ENCODE measurements around the gene CRY2. TPM values are rescaled to one million over a fixed set of nuclear protein-coding genes. Genes with fewer than 3 reads are reported as not detected.

Gene CRY2
- total and polyA plus RNA-seq, 10 of the 15 experiments (the other 5 are each of a cell fraction or from before 2014, with no cell fraction given) = 1.2 to 14.7 (median 8.1) TPM

DNA sequence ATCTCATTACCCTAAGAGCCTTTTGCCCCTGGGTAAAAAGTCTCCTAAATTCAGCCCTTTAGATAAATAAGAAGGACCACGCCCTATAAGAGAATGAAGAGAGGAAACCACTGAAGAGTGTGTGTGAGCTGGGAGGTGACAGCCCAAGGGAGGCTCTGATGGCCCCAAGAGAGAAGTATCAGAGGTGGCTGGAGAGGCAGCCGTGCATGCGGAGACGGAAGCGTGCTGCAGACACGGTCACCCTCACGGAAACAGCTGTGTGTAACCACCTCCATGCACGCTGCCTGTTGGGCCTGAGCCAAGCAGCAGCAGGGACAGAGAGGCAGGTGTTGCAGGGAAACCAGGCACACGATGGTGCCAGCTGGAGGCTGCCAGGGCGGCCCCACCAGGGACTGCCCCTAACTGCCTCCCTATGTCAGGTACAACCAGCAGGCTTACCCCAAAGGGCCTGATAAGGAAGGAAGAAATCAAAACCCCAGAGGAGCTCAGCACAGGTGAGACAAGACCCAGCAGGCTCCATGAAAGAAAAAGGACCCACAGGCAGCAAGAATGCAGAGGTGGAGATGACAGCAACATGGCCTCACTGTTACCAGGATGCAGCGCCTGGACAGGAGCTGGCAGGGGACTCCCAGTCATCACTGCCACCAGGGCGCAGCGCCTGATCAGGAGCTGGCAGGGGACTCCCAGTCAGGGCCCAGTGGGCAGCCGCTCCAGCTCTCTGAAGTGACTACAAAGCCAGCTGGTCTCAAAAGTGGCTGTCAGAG is 82.9 kb downstream of the CRY2 start (continued):
- no peak for TF ChIP-seq MYC (IDR thresholded peaks at IDR 0.05; ENCODE audit: insufficient read depth, insufficient read length, insufficient replicate concordance, low read length, severe bottlenecking)
- TF ChIP-seq, protein P1, sequence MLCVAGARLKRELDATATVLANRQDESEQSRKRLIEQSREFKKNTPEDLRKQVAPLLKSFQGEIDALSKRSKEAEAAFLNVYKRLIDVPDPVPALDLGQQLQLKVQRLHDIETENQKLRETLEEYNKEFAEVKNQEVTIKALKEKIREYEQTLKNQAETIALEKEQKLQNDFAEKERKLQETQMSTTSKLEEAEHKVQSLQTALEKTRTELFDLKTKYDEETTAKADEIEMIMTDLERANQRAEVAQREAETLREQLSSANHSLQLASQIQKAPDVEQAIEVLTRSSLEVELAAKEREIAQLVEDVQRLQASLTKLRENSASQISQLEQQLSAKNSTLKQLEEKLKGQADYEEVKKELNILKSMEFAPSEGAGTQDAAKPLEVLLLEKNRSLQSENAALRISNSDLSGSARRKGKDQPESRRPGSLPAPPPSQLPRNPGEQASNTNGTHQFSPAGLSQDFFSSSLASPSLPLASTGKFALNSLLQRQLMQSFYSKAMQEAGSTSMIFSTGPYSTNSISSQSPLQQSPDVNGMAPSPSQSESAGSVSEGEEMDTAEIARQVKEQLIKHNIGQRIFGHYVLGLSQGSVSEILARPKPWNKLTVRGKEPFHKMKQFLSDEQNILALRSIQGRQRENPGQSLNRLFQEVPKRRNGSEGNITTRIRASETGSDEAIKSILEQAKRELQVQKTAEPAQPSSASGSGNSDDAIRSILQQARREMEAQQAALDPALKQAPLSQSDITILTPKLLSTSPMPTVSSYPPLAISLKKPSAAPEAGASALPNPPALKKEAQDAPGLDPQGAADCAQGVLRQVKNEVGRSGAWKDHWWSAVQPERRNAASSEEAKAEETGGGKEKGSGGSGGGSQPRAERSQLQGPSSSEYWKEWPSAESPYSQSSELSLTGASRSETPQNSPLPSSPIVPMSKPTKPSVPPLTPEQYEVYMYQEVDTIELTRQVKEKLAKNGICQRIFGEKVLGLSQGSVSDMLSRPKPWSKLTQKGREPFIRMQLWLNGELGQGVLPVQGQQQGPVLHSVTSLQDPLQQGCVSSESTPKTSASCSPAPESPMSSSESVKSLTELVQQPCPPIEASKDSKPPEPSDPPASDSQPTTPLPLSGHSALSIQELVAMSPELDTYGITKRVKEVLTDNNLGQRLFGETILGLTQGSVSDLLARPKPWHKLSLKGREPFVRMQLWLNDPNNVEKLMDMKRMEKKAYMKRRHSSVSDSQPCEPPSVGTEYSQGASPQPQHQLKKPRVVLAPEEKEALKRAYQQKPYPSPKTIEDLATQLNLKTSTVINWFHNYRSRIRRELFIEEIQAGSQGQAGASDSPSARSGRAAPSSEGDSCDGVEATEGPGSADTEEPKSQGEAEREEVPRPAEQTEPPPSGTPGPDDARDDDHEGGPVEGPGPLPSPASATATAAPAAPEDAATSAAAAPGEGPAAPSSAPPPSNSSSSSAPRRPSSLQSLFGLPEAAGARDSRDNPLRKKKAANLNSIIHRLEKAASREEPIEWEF (IDR thresholded peaks at IDR 0.05; ENCODE audit: insufficient replicate concordance, low read depth, low read length) = peak; percentile 96
- peak; percentile 89 for TF ChIP-seq MEF2A (IDR thresholded peaks at IDR 0.05; ENCODE audit: insufficient read depth, low read depth, low read length)
- no peak for TF ChIP-seq TAF1 (IDR thresholded peaks at IDR 0.05; ENCODE audit: borderline replicate concordance, low read depth, low read length)
- peak; percentile 80; the same call in 1 of the 2 replicates for TF ChIP-seq POLR2AphosphoS5 (IDR thresholded peaks at IDR 0.05; ENCODE audit: low read length)
- TF ChIP-seq GATAD2B (conservative IDR thresholded peaks at IDR 0.05; ENCODE audit: low read depth) = peak; percentile 97
- TF ChIP-seq, protein P2, sequence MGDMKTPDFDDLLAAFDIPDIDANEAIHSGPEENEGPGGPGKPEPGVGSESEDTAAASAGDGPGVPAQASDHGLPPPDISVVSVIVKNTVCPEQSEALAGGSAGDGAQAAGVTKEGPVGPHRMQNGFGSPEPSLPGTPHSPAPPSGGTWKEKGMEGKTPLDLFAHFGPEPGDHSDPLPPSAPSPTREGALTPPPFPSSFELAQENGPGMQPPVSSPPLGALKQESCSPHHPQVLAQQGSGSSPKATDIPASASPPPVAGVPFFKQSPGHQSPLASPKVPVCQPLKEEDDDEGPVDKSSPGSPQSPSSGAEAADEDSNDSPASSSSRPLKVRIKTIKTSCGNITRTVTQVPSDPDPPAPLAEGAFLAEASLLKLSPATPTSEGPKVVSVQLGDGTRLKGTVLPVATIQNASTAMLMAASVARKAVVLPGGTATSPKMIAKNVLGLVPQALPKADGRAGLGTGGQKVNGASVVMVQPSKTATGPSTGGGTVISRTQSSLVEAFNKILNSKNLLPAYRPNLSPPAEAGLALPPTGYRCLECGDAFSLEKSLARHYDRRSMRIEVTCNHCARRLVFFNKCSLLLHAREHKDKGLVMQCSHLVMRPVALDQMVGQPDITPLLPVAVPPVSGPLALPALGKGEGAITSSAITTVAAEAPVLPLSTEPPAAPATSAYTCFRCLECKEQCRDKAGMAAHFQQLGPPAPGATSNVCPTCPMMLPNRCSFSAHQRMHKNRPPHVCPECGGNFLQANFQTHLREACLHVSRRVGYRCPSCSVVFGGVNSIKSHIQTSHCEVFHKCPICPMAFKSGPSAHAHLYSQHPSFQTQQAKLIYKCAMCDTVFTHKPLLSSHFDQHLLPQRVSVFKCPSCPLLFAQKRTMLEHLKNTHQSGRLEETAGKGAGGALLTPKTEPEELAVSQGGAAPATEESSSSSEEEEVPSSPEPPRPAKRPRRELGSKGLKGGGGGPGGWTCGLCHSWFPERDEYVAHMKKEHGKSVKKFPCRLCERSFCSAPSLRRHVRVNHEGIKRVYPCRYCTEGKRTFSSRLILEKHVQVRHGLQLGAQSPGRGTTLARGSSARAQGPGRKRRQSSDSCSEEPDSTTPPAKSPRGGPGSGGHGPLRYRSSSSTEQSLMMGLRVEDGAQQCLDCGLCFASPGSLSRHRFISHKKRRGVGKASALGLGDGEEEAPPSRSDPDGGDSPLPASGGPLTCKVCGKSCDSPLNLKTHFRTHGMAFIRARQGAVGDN (IDR thresholded peaks at IDR 0.05) = peak; percentile 68
- TF ChIP-seq POLR2A (IDR thresholded peaks at IDR 0.05; ENCODE audit: low read depth, low read length) = peak; percentile 29; the same call in 1 of the 2 replicates
- TF ChIP-seq, protein P3, sequence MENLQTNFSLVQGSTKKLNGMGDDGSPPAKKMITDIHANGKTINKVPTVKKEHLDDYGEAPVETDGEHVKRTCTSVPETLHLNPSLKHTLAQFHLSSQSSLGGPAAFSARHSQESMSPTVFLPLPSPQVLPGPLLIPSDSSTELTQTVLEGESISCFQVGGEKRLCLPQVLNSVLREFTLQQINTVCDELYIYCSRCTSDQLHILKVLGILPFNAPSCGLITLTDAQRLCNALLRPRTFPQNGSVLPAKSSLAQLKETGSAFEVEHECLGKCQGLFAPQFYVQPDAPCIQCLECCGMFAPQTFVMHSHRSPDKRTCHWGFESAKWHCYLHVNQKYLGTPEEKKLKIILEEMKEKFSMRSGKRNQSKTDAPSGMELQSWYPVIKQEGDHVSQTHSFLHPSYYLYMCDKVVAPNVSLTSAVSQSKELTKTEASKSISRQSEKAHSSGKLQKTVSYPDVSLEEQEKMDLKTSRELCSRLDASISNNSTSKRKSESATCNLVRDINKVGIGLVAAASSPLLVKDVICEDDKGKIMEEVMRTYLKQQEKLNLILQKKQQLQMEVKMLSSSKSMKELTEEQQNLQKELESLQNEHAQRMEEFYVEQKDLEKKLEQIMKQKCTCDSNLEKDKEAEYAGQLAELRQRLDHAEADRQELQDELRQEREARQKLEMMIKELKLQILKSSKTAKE (IDR thresholded peaks at IDR 0.05; ENCODE audit: low read depth, poor library complexity, severe bottlenecking) = peak; percentile 50
- TF ChIP-seq TCF12 (IDR thresholded peaks at IDR 0.05; ENCODE audit: low read depth, low read length) = peak; percentile 99
- peak; percentile 92 for TF ChIP-seq SMAD1 (IDR thresholded peaks at IDR 0.05; ENCODE audit: low read depth, partially characterized antibody)
- TF ChIP-seq, protein P4, sequence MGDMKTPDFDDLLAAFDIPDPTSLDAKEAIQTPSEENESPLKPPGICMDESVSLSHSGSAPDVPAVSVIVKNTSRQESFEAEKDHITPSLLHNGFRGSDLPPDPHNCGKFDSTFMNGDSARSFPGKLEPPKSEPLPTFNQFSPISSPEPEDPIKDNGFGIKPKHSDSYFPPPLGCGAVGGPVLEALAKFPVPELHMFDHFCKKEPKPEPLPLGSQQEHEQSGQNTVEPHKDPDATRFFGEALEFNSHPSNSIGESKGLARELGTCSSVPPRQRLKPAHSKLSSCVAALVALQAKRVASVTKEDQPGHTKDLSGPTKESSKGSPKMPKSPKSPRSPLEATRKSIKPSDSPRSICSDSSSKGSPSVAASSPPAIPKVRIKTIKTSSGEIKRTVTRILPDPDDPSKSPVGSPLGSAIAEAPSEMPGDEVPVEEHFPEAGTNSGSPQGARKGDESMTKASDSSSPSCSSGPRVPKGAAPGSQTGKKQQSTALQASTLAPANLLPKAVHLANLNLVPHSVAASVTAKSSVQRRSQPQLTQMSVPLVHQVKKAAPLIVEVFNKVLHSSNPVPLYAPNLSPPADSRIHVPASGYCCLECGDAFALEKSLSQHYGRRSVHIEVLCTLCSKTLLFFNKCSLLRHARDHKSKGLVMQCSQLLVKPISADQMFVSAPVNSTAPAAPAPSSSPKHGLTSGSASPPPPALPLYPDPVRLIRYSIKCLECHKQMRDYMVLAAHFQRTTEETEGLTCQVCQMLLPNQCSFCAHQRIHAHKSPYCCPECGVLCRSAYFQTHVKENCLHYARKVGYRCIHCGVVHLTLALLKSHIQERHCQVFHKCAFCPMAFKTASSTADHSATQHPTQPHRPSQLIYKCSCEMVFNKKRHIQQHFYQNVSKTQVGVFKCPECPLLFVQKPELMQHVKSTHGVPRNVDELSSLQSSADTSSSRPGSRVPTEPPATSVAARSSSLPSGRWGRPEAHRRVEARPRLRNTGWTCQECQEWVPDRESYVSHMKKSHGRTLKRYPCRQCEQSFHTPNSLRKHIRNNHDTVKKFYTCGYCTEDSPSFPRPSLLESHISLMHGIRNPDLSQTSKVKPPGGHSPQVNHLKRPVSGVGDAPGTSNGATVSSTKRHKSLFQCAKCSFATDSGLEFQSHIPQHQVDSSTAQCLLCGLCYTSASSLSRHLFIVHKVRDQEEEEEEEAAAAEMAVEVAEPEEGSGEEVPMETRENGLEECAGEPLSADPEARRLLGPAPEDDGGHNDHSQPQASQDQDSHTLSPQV (IDR thresholded peaks at IDR 0.05) = 0 out of 2 replicates have a peak, but pooled peaks have one; percentile 40

Data from GM12878 (cell line).